Mesenchymal stem cell (in vitro differentiated cells and primary cell): ENCODE data around the gene GLI1.
"Not testable (repeated sequence)": the region's sequence is repeated elsewhere in the genome, so short reads cannot be mapped to it uniquely, and the experiment has no call there.

Source experiments
- DNase-seq: peaks from one replicate; pipeline ENCODE4 v3.0.0-alpha.2; 2013
- H2AFZ ChIP-seq: one replicate; pipeline ENCODE4 v1.6.1; 2013; ENCODE audit warnings: low read depth, mild to moderate bottlenecking, control low read depth, inconsistent platforms, low read length, moderate library complexity
- H2AK5ac ChIP-seq: 2 replicates; pipeline ENCODE4 v1.6.1; 2013; ENCODE audit warnings: low read length, moderate library complexity, mild to moderate bottlenecking, inconsistent platforms; ENCODE audit not compliant: severe bottlenecking
- H2BK120ac ChIP-seq: one replicate; pipeline ENCODE4 v1.6.1; 2013; ENCODE audit warnings: low read depth, mild to moderate bottlenecking, inconsistent platforms, low read length, moderate library complexity
- H2BK12ac ChIP-seq, 2 experiments: one replicate each; pipeline ENCODE4 v1.6.1; 2013; ENCODE audit warnings: inconsistent platforms in 2 of 2, low read length in 2 of 2, mild to moderate bottlenecking in 2 of 2, moderate library complexity in 2 of 2, control low read depth in 1 of 2
- H2BK15ac ChIP-seq: one replicate; pipeline ENCODE4 v1.6.1; 2013; ENCODE audit warnings: mild to moderate bottlenecking, low read depth, inconsistent platforms; ENCODE audit not compliant: poor library complexity, severe bottlenecking
- H2BK5ac ChIP-seq: 2 replicates; pipeline ENCODE4 v1.6.1; 2013; ENCODE audit warnings: low read depth, mild to moderate bottlenecking, low read length, control low read depth, inconsistent platforms; ENCODE audit not compliant: poor library complexity, severe bottlenecking
- H3K14ac ChIP-seq, 2 experiments: one replicate each; pipeline ENCODE4 v1.6.1; 2013; ENCODE audit warnings: inconsistent platforms in 2 of 2, low read length in 2 of 2, control low read depth in 1 of 2, mild to moderate bottlenecking in 1 of 2, moderate library complexity in 1 of 2
- H3K18ac ChIP-seq, 2 experiments: one replicate each; pipeline ENCODE4 v1.6.1; 2013; ENCODE audit warnings: inconsistent platforms in 2 of 2, low read length in 2 of 2, control low read depth in 1 of 2, low read depth in 1 of 2, mild to moderate bottlenecking in 1 of 2
- H3K23ac ChIP-seq, 2 experiments: one replicate each; pipeline ENCODE4 v1.6.1; 2013; ENCODE audit warnings: inconsistent platforms in 2 of 2, low read length in 2 of 2, mild to moderate bottlenecking in 2 of 2, moderate library complexity in 2 of 2, control low read depth in 1 of 2
- H3K27ac ChIP-seq: 2 replicates; pipeline ENCODE4 v1.5.1; 2013; ENCODE audit warnings: mild to moderate bottlenecking, moderate library complexity, low read length, control low read depth, inconsistent platforms; ENCODE audit not compliant: poor library complexity, severe bottlenecking
- H3K27me3 ChIP-seq, 2 experiments: 2 replicates each; pipeline versions ENCODE4 v1.6.1 to v1.7.0; 2013; ENCODE audit warnings: low read length in 2 of 2, mild to moderate bottlenecking in 2 of 2, moderate library complexity in 2 of 2, control low read depth in 1 of 2, inconsistent platforms in 1 of 2; ENCODE audit not compliant: control insufficient read depth in 1 of 2, insufficient read depth in 1 of 2
- H3K36me3 ChIP-seq, 2 experiments: 2 replicates each; pipeline versions ENCODE4 v1.6.1 to v1.7.0; 2013; ENCODE audit warnings: low read length in 2 of 2, control low read depth in 1 of 2, inconsistent platforms in 1 of 2, low read depth in 1 of 2, mild to moderate bottlenecking in 1 of 2; ENCODE audit not compliant: insufficient read depth in 2 of 2, control insufficient read depth in 1 of 2
- H3K4ac ChIP-seq, 2 experiments: one replicate each; pipeline ENCODE4 v1.6.1; 2013; ENCODE audit warnings: inconsistent platforms in 2 of 2, low read length in 2 of 2, mild to moderate bottlenecking in 2 of 2, moderate library complexity in 2 of 2, control low read depth in 1 of 2, low read depth in 1 of 2
- H3K4me1 ChIP-seq: 2 replicates; pipeline ENCODE4 v1.6.1; 2013; ENCODE audit warnings: low read depth, low read length, control low read depth; ENCODE audit not compliant: control insufficient read depth, insufficient read depth
- H3K4me2 ChIP-seq: 2 replicates; pipeline ENCODE4 v1.6.1; 2013; ENCODE audit warnings: low read length, mild to moderate bottlenecking, inconsistent platforms; ENCODE audit not compliant: poor library complexity, severe bottlenecking
- H3K4me3 ChIP-seq, 2 experiments: 2 replicates each; pipeline versions ENCODE4 v1.5.1 to v1.7.0; 2013; ENCODE audit warnings: low read length in 2 of 2, mild to moderate bottlenecking in 2 of 2, control low read depth in 1 of 2, low read depth in 1 of 2; ENCODE audit not compliant: insufficient read depth in 1 of 2
- H3K79me1 ChIP-seq: replicated peaks from 2 replicates; pipeline ENCODE4 v1.6.1; 2013; ENCODE audit warnings: mild to moderate bottlenecking, control low read depth, low read length, inconsistent platforms; ENCODE audit not compliant: poor library complexity, severe bottlenecking
- H3K9ac ChIP-seq: 2 replicates; pipeline ENCODE4 v1.7.0; 2013; ENCODE audit warnings: mild to moderate bottlenecking, low read length, moderate library complexity
- H3K9me3 ChIP-seq: 2 replicates; pipeline ENCODE4 v1.7.0; 2013; ENCODE audit warnings: mild to moderate bottlenecking, low read length; ENCODE audit not compliant: control insufficient read depth
- H4K8ac ChIP-seq: one replicate; pipeline ENCODE4 v1.6.1; 2013; ENCODE audit warnings: inconsistent platforms, mild to moderate bottlenecking, low read length, moderate library complexity
- H4K91ac ChIP-seq: one replicate; pipeline ENCODE4 v1.6.1; 2013; ENCODE audit warnings: mild to moderate bottlenecking, low read length, inconsistent platforms
- WGBS: methylation state at CpG from one replicate; pipeline ENCODE4 v1.1.7; 2013; ENCODE audit warnings: mixed read lengths; 5-methylcytosine and 5-hydroxymethylcytosine counted together

GLI1 gene

GRCh38 chr12:57441846-57442427, 17.6 kb upstream of the GLI1 start:
- H3K4me3 ChIP-seq = no peak overlapping the region
- no peak overlapping the region for H2BK15ac ChIP-seq
- H2AFZ ChIP-seq = no peak overlapping the region
- H4K8ac ChIP-seq = no peak overlapping the region
- H3K9me3 ChIP-seq = no peaks in the 10 kb centered on the region
- H3K4me2 ChIP-seq = no peak overlapping the region
- H3K36me3 ChIP-seq = no peaks in the 10 kb centered on the region
- no peak overlapping the region for H2BK5ac ChIP-seq
- no peak overlapping the region for H3K4ac ChIP-seq
- no peak overlapping the region for H3K27ac ChIP-seq
- no peaks in the 10 kb centered on the region for H3K27me3 ChIP-seq
- no peak overlapping the region for H4K91ac ChIP-seq
- no peak overlapping the region for H3K9ac ChIP-seq
- no peak for DNase-seq
- H3K4me1 ChIP-seq = no peaks in the 10 kb centered on the region
- H3K23ac ChIP-seq = no peak overlapping the region
- no peak overlapping the region for H3K14ac ChIP-seq
- WGBS = 100% methylated on average over 1 of the region's 1 CpG
- no peak overlapping the region for H3K18ac ChIP-seq
- H2AK5ac ChIP-seq = no peak overlapping the region
- H2BK12ac ChIP-seq = no peak overlapping the region
- no peak overlapping the region for H2BK120ac ChIP-seq
- no peaks in the 10 kb centered on the region for H3K79me1 ChIP-seq

GRCh38 chr12:57444337-57444736, 15.2 kb upstream of the GLI1 start:
- H4K8ac ChIP-seq, H3K79me1 ChIP-seq, H3K14ac ChIP-seq, H3K4me3 ChIP-seq, H2AK5ac ChIP-seq, H3K9ac ChIP-seq, H4K91ac ChIP-seq, H3K4ac ChIP-seq, H3K4me1 ChIP-seq, H3K27ac ChIP-seq, H2BK12ac ChIP-seq, H2BK120ac ChIP-seq, H3K23ac ChIP-seq, H3K18ac ChIP-seq, H3K27me3 ChIP-seq, H2BK5ac ChIP-seq, H3K4me2 ChIP-seq, H2AFZ ChIP-seq, H3K36me3 ChIP-seq, H2BK15ac ChIP-seq, H3K9me3 ChIP-seq, DNase-seq: not testable (repeated sequence)
- WGBS = 70% methylated on average over 3 of the region's 6 CpGs

GRCh38 chr12:57444744-57445143, 14.8 kb upstream of the GLI1 start:
- Histone ChIP-seq H2BK120ac (no peak overlapping the region), H2BK5ac (no peak overlapping the region), H3K4me3 (no peak overlapping the region), H3K36me3 (no peaks in the 10 kb centered on the region), H3K23ac (no peak overlapping the region), H3K4me2 (no peak overlapping the region), H3K9me3 (no peaks in the 10 kb centered on the region), H3K18ac (no peak overlapping the region), H3K4ac (no peak overlapping the region), H3K27me3 (no peaks in the 10 kb centered on the region), H4K91ac (no peak overlapping the region), H3K14ac (no peak overlapping the region), H2AK5ac (no peak overlapping the region), H3K27ac (no peak overlapping the region), H3K9ac (no peak overlapping the region), H3K79me1 (no peaks in the 10 kb centered on the region), H2AFZ (no peak overlapping the region), H3K4me1 (no peaks in the 10 kb centered on the region), H2BK15ac (no peak overlapping the region), H4K8ac (no peak overlapping the region), H2BK12ac (no peak overlapping the region)
- WGBS = 70% methylated on average over 4 of the region's 5 CpGs
- no peak for DNase-seq

- no peak overlapping the region for H2BK120ac ChIP-seq
- no peak overlapping the region for H3K4ac ChIP-seq
- H3K9me3 ChIP-seq = no peaks in the 10 kb centered on the region
- no peak overlapping the region for H3K27ac ChIP-seq
- no peak overlapping the region for H2AK5ac ChIP-seq
- no peak for DNase-seq
- H3K23ac ChIP-seq = no peak overlapping the region
- H4K91ac ChIP-seq = no peak overlapping the region
- no peak overlapping the region for H2BK12ac ChIP-seq
- H3K79me1 ChIP-seq = no peaks in the 10 kb centered on the region
- no peak overlapping the region for H2BK5ac ChIP-seq
- no peak overlapping the region for H4K8ac ChIP-seq
- no peak overlapping the region for H3K9ac ChIP-seq
- no peak overlapping the region for H3K4me2 ChIP-seq
- H3K14ac ChIP-seq = no peak overlapping the region
- H3K4me1 ChIP-seq = no peaks in the 10 kb centered on the region
- no peak overlapping the region for H2AFZ ChIP-seq
- no peak overlapping the region for H3K18ac ChIP-seq
- 99% methylated on average over 6 of the region's 6 CpGs for WGBS
- H3K4me3 ChIP-seq = no peak overlapping the region
- no peaks in the 10 kb centered on the region for H3K27me3 ChIP-seq
- H3K36me3 ChIP-seq = no peaks in the 10 kb centered on the region
- no peak overlapping the region for H2BK15ac ChIP-seq
Observed at GRCh38 chr12:57446292-57446960, 13.2 kb upstream of the GLI1 start.
